HepG2 (cell line): ENCODE data around the gene CDC42EP4. TPM values are rescaled to one million over a fixed set of nuclear protein-coding genes. Genes with fewer than 3 reads are reported as not detected.

Source experiments
- AKAP8 ChIP-seq: sonication (generic); formaldehyde crosslinking; IDR thresholded peaks from 2 replicates; pipeline ENCODE4 v1.5.1; 2020; ENCODE audit warnings: mild to moderate bottlenecking, missing genetic modification reagents
- ATF6 ChIP-seq: sonication (generic); formaldehyde crosslinking; conservative IDR thresholded peaks from 2 replicates; pipeline ENCODE4 v1.4.0; 2020; ENCODE audit warnings: missing genetic modification reagents
- CENPBD1 ChIP-seq: sonication (generic); formaldehyde crosslinking; IDR thresholded peaks from 2 replicates; pipeline ENCODE4 v1.8.0; 2022; ENCODE audit warnings: missing genetic modification reagents, low read depth, mild to moderate bottlenecking, borderline replicate concordance
- HOMEZ ChIP-seq: IDR thresholded peaks from 2 replicates; pipeline ENCODE4 v1.6.1; 2016; ENCODE audit warnings: low read depth
- MXI1 ChIP-seq: IDR thresholded peaks from 3 replicates; pipeline ENCODE4 v1.6.1; 2012; ENCODE audit warnings: low read depth, low read length, inconsistent platforms, borderline replicate concordance
- NAIF1 ChIP-seq: sonication (generic); formaldehyde crosslinking; IDR thresholded peaks from 2 replicates; pipeline ENCODE4 v1.5.0; 2020; ENCODE audit warnings: mild to moderate bottlenecking, missing genetic modification reagents, borderline replicate concordance
- NR1H2 ChIP-seq: sonication (generic); formaldehyde crosslinking; IDR thresholded peaks from 2 replicates; pipeline ENCODE4 v1.8.1; 2022; ENCODE audit warnings: low read depth, missing genetic modification reagents, borderline replicate concordance
- PAXIP1 ChIP-seq: sonication (generic); formaldehyde crosslinking; conservative IDR thresholded peaks from 2 replicates; pipeline ENCODE4 v1.4.0; 2020; ENCODE audit warnings: mild to moderate bottlenecking, missing genetic modification reagents, moderate library complexity
- PRMT3 ChIP-seq: sonication (generic); formaldehyde crosslinking; IDR thresholded peaks from 2 replicates; pipeline ENCODE4 v1.8.1; 2022; ENCODE audit warnings: low read depth, mild to moderate bottlenecking, moderate library complexity, missing genetic modification reagents, borderline replicate concordance
- REL ChIP-seq: sonication (generic); formaldehyde crosslinking; conservative IDR thresholded peaks from 2 replicates; pipeline ENCODE4 v1.8.0; 2022; ENCODE audit warnings: mild to moderate bottlenecking, missing genetic modification reagents, moderate library complexity
- RXRA ChIP-seq: sonication (generic); formaldehyde crosslinking; IDR thresholded peaks from 2 replicates; pipeline ENCODE4 v1.5.1; 2020; ENCODE audit warnings: missing genetic modification reagents
- TEAD3 ChIP-seq: optimal IDR thresholded peaks from 2 replicates; pipeline ENCODE3; 2016; ENCODE audit warnings: borderline replicate concordance
- TIGD3 ChIP-seq: sonication (generic); formaldehyde crosslinking; IDR thresholded peaks from 2 replicates; pipeline ENCODE4 v1.5.1; 2020; ENCODE audit warnings: mild to moderate bottlenecking, missing genetic modification reagents, borderline replicate concordance
- YEATS4 ChIP-seq: sonication (generic); formaldehyde crosslinking; IDR thresholded peaks from 2 replicates; pipeline ENCODE4 v1.4.0; 2020; ENCODE audit warnings: missing genetic modification reagents, borderline replicate concordance
- ZFP41 ChIP-seq: sonication (generic); formaldehyde crosslinking; IDR thresholded peaks from 2 replicates; pipeline ENCODE4 v1.4.0; 2020; ENCODE audit warnings: mild to moderate bottlenecking, missing genetic modification reagents, borderline replicate concordance
- ZNF335 ChIP-seq: sonication (generic); formaldehyde crosslinking; IDR thresholded peaks from 2 replicates; pipeline ENCODE4 v1.4.0; 2020; ENCODE audit warnings: missing genetic modification reagents
- ZNF350 ChIP-seq: sonication (generic); formaldehyde crosslinking; IDR thresholded peaks from 2 replicates; pipeline ENCODE4 v1.4.0; 2020; ENCODE audit warnings: mild to moderate bottlenecking, low read depth, missing genetic modification reagents, borderline replicate concordance
- ZNF441 ChIP-seq: sonication (generic); formaldehyde crosslinking; IDR thresholded peaks from 2 replicates; pipeline ENCODE4 v1.7.0; 2021; ENCODE audit warnings: missing genetic modification reagents, borderline replicate concordance
- ZNF607 ChIP-seq: sonication (generic); formaldehyde crosslinking; IDR thresholded peaks from 2 replicates; pipeline ENCODE4 v1.5.1; 2020; ENCODE audit warnings: missing genetic modification reagents, mild to moderate bottlenecking, borderline replicate concordance
- ZNF772 ChIP-seq: sonication (generic); formaldehyde crosslinking; IDR thresholded peaks from 2 replicates; pipeline ENCODE4 v1.5.0; 2020; ENCODE audit warnings: mild to moderate bottlenecking, missing genetic modification reagents
- polyA plus RNA-seq, 8 experiments: library from polyadenylated mRNA; depleted of rRNA in 3 of 8; stranded (reverse) in 7 of 8; unstranded in 1 of 8; fragments of >200 nt; fragmentation: Illumina TruSeq in 4 of 8; extraction: Trizol in 4 of 8; gene quantifications; 2 replicates each; pipeline versions ENCODE4 v1.2.1 to v1.2.3, GENCODE V29; 2011 to 2016; ENCODE audit warnings: low read depth in 4 of 8, missing spikeins in 1 of 8, mixed read lengths in 1 of 8; ENCODE audit not compliant: insufficient read depth in 1 of 8
- total RNA-seq, 5 experiments: library from RNA; depleted of rRNA; stranded (reverse); fragments of >200 nt; fragmentation: Illumina TruSeq; extraction: Trizol; gene quantifications; 2 replicates each; pipeline ENCODE4 v1.2.3, GENCODE V29; 2016; ENCODE audit warnings: low read depth in 1 of 5

Gene CDC42EP4
- total and polyA plus RNA-seq, 2 of the 13 experiments (the other 11 are each of a cell fraction or from before 2014, with no cell fraction given) = 19.0 to 54.0 TPM

GRCh38 chr17:73288534-73289302, 23.1 kb downstream of the CDC42EP4 start (continued):
- TF ChIP-seq RXRA (peak; percentile 98), ZNF350 (CRISPR knock-in tag) (peak; percentile 99), HOMEZ (CRISPR knock-in tag) (peak; percentile 51), CENPBD1 (CRISPR knock-in tag) (no peak), TIGD3 (CRISPR knock-in tag) (no peak), ZNF607 (CRISPR knock-in tag) (peak; percentile 76; the same call in 1 of the 2 replicates), MXI1 (peak; percentile 26; the same call in 1 of the 3 replicates), ZNF441 (CRISPR knock-in tag) (peak; percentile 35; the same call in 1 of the 2 replicates), ATF6 (CRISPR knock-in tag) (no peak), ZNF772 (CRISPR knock-in tag) (peak; percentile 98), PRMT3 (CRISPR knock-in tag) (no peak), ZFP41 (CRISPR knock-in tag) (no peak), PAXIP1 (CRISPR knock-in tag) (peak; percentile 99), AKAP8 (CRISPR knock-in tag) (peak; percentile 92; the same call in 1 of the 2 replicates), TEAD3 (CRISPR knock-in tag) (peak; percentile 90), NR1H2 (CRISPR knock-in tag) (no peak), NAIF1 (CRISPR knock-in tag) (no peak), ZNF335 (CRISPR knock-in tag) (peak; percentile 69), REL (CRISPR knock-in tag) (0 out of 2 replicates have a peak, but pooled peaks have one; percentile 57), YEATS4 (CRISPR knock-in tag) (peak; percentile 22; the same call in 1 of the 2 replicates)
